ENCODE results near the gene TXNL4A.
A peak's percentile ranks its signal among the peaks of the same experiment; 100 is the strongest.

Gene TXNL4A

DNA sequence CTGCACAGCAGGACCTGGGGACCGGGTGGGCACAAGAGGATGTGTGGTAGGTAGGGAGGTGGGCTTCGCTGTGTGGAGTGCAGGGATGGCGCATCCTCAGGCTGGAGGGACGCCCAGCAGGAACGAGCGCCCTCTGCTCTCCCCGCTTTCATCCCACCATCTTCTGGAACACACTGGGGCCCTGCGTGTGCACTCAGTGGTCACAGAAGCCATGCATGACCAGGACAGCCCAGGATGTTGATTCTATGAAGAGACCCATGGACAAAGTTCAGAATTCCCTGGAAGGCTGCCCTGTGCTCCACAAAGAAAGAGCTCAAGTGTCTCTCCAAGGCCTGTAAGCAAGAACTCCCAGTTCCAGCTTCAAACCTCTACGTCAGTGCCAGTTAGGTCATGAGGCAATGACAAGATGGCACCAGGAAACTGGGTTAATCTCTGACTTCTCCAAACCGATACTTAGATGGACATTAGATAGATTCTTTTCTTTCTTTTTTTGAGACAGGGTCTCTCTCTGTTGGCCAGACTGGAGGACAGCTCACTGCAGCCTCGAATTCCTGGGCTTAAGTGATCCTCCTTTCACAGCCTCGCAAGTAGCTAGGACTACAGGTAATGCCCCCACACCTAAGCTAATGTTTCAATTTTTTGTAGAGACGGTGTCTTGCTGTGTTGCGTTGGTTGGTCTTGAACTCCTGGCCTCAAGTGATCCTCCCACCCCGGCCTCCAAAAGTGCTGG lies 40.3 kb downstream of the TXNL4A start:
- DNase-seq = no peak

- DNase-seq = no peak
These were observed 41.2 kb downstream of the TXNL4A start for GRCh38 chr18:79947054-79947755.

DNA sequence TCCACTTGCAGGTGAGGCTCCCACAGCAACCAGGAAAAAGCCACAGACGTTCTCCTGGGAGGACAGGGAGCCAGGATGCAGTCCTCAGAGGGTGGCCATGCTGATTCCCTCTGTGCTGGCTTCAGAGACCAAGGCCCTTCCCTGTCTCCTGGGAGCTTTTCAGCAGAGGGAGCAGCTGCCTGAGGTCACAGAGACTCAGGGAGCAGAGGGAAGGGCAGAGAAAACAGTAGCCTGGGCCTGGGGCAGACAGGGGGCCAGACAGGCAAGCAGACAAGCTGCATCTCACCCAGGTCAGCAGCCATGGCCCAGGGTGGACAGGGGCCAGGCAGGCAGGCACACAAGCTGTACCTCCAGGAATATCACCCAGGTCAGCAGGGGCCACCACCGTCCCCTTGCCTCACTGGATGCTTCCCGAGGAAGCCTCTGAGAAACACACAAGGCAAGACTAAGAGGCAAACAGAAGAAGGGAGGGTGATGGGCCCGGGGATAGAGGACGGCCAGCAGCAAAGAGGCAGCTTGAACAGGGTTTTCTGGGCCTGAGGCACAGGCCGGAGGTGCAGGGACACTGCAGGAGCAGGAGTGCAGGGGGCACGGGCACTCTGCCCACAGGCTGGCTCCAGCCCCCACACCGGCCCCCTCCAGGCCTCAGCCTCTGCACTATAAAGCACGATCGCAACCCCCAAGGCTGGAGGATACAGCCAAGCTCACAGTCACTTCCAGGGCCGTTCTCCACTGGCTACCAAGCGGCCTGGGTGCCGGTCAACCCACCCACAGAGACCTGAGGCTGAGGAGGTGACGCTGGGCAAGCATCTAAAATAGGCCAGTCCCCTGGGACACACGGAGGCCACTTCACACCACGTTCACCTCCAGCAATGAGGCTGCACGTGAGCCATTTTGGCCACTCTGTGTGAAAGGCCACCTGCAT lies 43.0 kb downstream of the TXNL4A start:
- no peak for DNase-seq

DNA sequence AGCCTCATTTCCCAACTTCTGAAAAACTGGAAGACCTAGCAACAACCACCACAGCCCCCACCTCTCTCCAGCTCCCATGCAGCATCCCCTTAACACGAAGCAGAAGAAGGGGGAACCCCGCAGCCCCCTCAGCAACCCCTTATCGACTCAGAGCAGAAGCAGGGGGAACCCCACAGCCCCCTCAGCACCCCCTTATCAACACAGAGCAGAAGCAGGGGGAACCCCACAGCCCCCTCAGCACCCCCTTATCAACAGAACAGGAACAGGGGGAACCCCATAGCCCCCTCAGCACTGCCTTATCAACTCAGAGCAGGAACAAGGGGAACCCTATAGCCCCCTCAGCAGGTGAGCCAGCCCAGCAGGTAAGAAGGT lies 43.6 kb downstream of the TXNL4A start:
- no peak for DNase-seq

DNA sequence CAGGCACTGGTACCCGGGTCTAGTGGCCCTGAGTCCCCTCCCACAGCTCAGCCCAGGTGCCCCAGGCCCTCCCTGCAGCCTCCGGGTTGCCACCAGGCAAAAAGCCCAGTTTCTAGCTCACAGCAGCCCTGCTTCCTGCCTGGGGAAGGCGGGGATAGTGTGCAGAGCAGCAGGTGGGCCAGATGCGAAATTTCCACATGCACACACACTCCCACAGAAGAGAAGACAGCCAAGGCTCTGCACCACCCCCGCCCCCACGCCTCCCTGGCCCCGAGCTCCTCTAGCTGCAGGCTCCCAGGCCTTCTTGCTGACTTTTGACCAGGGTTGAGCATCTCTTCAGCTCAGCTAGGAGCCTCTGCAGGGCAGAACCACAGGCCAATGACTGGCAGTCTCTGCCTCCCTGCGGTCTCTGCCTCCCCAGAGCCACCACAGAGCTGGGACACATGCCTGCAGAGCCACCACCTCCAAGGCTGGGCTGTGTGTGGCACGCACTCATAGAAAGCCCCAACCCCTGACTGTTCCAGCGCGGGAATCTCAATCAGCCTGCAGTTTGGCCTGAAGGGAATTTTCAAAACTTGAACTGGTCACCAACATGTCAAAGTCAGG lies 44.1 kb downstream of the TXNL4A start:
- DNase-seq = peak; percentile 37

DNA sequence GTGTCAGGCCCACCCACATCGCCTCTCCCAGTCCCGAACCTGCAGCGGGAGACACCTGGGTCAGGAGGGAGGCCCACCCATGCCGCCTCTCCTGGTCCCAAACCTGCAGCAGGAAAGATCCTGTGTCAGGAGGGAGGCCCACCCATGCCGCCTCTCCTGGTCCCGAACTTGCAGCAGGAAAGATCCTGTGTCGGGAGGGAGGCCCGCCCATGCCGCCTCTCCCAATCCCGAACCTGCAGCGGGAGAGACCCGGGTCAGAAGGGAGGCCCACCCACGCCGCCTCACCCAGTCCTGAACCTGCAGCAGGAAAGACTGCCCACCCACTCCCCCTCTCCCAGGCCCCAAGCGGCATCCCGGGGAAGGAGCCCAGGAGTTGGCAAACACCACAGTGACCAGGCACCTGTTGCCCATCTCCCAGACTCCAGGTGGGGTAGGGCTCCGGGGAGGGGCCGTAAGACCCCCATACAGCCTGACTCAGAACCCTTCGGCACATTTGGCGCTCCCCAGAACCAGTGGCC lies 44.7 kb downstream of the TXNL4A start:
- DNase-seq = no peak

GRCh38 chr18:79942786-79943607 lies 45.4 kb downstream of the TXNL4A start:
- no peak for DNase-seq

DNA sequence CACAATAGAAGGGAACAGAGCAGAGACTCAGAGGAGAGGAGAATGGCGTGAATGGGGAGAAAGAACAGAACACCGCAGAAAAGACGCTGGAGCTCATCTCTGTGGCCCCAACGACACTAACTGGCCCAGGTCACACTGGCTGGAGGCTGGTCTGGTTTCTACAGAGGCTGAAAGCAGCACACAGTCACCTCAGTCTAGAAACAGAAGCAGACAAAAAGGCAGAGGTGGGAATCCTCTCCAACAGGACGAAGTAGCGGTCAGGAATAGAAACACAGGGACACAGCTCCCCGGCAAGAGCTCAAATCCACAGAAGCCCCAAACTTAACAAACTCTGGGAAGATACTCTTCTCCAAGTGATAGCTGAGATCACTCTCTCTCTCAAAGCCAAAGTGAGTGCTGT lies 46.2 kb downstream of the TXNL4A start:
- DNase-seq = no peak

GRCh38 chr18:79941473-79942119 lies 46.8 kb downstream of the TXNL4A start:
- DNase-seq = no peak

- DNase-seq = no peak
These were observed 47.4 kb downstream of the TXNL4A start for GRCh38 chr18:79940814-79941472.

GRCh38 chr18:79940126-79940813 lies 48.1 kb downstream of the TXNL4A start:
- no peak for DNase-seq

DNA sequence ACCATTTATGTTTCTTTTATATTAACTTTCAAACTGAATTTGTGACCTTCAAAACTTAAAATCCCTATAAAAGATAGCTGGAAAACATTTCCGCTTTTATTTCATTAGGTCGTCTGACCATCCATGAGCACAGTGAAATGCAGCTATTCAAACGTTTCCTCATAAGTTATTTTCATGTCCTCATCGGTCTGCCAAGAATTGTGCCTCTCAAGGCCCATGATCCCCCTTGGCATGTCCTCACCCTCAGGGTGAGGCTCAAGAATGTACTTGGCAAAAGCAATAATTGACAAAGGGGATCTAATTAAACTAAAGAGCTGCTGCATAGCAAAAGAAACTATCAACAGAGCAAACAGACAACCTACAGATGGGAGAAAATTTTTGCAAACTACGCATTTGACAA lies 49.3 kb downstream of the TXNL4A start:
- no peak for DNase-seq

DNA sequence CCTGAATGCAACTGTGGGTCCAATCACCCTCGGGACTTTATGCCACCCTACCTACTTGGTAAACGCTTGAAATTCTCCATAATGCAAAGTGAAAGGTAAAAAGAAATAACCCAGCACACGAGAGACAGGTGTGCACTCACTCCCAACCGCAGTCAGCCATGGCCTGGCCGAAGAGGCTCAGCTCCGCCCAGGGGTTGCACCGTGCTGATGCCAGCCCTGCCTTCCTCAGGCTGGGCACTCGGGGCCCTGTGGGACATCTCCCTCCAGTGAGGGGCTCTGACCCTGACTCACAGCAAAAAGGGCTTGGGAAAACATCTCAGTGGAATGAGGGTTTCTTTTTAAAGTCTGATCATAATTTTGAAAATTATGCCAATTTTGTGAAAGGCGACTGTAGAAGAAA lies 50.2 kb downstream of the TXNL4A start:
- DNase-seq = no peak

DNA sequence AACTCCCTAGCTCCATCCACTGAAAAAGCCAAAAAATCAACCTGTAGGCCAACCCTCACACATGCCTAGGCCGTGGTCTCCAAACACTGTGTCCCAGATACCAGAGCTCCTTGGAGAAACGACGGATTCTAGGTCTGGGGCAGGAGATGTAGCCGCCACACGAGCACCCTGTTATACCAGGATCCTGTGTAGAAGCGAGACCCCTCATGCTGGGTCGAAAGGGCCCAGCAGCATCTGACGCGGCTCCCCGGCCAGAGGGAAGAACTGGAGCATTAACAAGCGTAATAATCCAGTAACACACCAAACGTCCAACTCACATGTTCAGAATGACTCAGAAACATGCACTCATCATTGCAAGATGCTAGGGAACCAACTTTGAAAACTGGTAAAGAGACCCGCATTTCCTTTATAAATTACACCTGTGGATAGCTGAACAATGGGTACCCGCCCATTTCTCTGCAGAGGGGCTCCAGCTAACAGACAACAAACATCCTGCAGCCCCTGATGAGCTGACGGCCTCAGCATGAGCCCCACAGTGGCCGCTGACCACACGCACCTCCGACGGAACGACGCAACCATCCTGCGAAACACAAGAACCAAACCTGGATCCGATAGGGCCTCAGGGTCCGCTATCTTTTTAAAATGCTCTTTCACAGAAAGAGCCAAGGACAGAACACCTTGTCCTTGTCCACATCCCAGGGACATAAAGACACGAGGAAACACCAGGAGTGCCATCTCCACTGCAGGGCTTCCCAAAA lies 51.1 kb downstream of the TXNL4A start:
- DNase-seq = no peak

- DNase-seq = no peak
These were observed 51.7 kb downstream of the TXNL4A start for GRCh38 chr18:79936641-79937040.

DNA sequence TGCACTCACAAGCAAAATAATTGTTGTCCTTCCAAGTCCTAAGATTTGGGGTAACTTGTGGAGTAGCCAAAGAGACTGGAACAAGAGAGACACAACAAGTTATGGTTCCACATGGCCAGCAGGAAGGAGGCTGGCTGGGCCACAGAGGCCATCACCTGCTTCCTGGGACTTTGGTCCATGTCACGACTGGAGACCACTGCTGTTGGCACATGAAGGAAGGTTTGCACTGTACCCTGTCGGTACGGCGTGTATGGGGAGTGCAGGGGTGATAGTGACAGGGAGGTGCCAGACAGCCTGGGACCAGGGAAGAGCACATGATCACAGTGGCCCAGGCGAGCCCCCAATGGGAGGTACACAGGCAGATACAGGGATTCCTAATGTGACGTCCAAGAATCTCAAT lies 52.4 kb downstream of the TXNL4A start:
- DNase-seq = no peak

GRCh38 chr18:79935499-79935898 lies 52.9 kb downstream of the TXNL4A start:
- DNase-seq = no peak

DNA sequence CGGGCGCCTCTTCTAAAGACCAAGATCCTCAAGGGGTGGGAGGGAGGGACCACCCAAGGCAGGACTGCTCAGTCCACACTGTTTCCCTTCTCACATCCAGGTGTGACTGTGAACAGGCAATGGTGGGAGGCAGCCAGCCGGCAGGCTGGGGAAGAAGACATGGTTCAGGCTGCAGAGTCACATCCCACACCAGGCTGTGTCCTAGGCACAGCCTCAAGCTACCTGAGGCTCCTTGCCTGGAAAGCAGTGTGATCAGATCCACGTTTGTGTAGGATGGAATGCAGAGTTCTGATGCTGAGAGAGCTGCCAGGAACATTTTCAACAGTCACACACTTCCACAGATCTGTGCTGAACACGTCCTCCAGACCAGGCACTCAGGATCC lies 53.3 kb downstream of the TXNL4A start:
- DNase-seq = no peak
